Caco-2 (cell line): ENCODE results near the gene NGB. TPM values are rescaled to one million over a fixed set of nuclear protein-coding genes. Genes with fewer than 3 reads are reported as not detected.

ENCODE experiments used
- BruUV-seq: library from RNA; stranded (reverse); fragments of 400-500 nt; replicated peaks from 2 replicates; lab custom pipeline; 2021; lab: Mats Ljungman, UMichigan
- CTCF ChIA-PET: fragments of 300-600 bp; sonication (Branson Sonifier 250); formaldehyde crosslinking; loops from one replicate; lab custom pipeline; 2022; ENCODE audit warnings: antibody characterized with exemption; lab: Charles Lee
- POLR2A ChIA-PET: fragments of 300-600 bp; sonication (Branson Sonifier 250); formaldehyde crosslinking; loops from one replicate; lab custom pipeline; 2022; ENCODE audit warnings: antibody characterized with exemption; lab: Charles Lee
- DNase-seq, 2 experiments: peaks; one replicate each; pipeline versions ENCODE4 v3.0.0 to v3.0.0-alpha.2; 2020 to 2022
- H3K27me3 ChIP-seq: replicated peaks from 2 replicates; pipeline ENCODE4 v1.6.0; 2011; ENCODE audit warnings: low read length; ENCODE audit not compliant: control insufficient read depth, insufficient read depth
- H3K36me3 ChIP-seq: 2 replicates; pipeline ENCODE4 v1.5.1; 2011; ENCODE audit warnings: low read length; ENCODE audit not compliant: control insufficient read depth, insufficient read depth
- H3K4me1 ChIP-seq: fragments of 250-450 bp; sonication (Bioruptor Pico); 2 replicates; pipeline ENCODE4 v1.5.1; 2020; ENCODE audit warnings: mild to moderate bottlenecking
- H3K4me3 ChIP-seq: 2 replicates; pipeline ENCODE4 v1.5.1; 2011; ENCODE audit warnings: low read depth, mild to moderate bottlenecking, control low read depth, low read length
- H3K9me3 ChIP-seq: fragments of 250-450 bp; sonication (Bioruptor Pico); 2 replicates; pipeline ENCODE4 v1.5.1; 2020; ENCODE audit warnings: mild to moderate bottlenecking, moderate library complexity
- H3K27ac Mint-ChIP-seq: one replicate; pipeline ENCODE4 v1.8.0; 2022; ENCODE audit warnings: mixed read lengths; ENCODE audit not compliant: unreplicated experiment
- H3K27me3 Mint-ChIP-seq: one replicate; pipeline ENCODE4 v1.8.0; 2022; ENCODE audit warnings: mixed read lengths; ENCODE audit not compliant: insufficient read depth, unreplicated experiment
- H3K36me3 Mint-ChIP-seq: one replicate; pipeline ENCODE4 v1.8.0; 2022; ENCODE audit warnings: mild to moderate bottlenecking, mixed read lengths; ENCODE audit not compliant: insufficient read depth, unreplicated experiment
- H3K4me1 Mint-ChIP-seq: one replicate; pipeline ENCODE4 v1.8.0; 2022; ENCODE audit warnings: low read depth, mixed read lengths; ENCODE audit not compliant: unreplicated experiment
- H3K4me3 Mint-ChIP-seq: one replicate; pipeline ENCODE4 v1.8.0; 2022; ENCODE audit warnings: mild to moderate bottlenecking, moderate library complexity, mixed read lengths; ENCODE audit not compliant: unreplicated experiment
- H3K9me3 Mint-ChIP-seq: one replicate; pipeline ENCODE4 v1.8.0; 2022; ENCODE audit warnings: mixed read lengths; ENCODE audit not compliant: unreplicated experiment
- CTCF ChIP-seq, 2 experiments: fragments of 200-600 bp in 1 of 2; IDR thresholded peaks; 1 replicate in 1 of 2; 2 replicates in 1 of 2; pipeline versions ENCODE4 v1.5.1 to v1.8.0; 2011 to 2022; ENCODE audit warnings: antibody characterized with exemption in 1 of 2, control low read depth in 1 of 2, inconsistent platforms in 1 of 2, low read depth in 1 of 2, low read length in 1 of 2, mild to moderate bottlenecking in 1 of 2, moderate library complexity in 1 of 2; ENCODE audit not compliant: insufficient read depth in 1 of 2, severe bottlenecking in 1 of 2, unreplicated experiment in 1 of 2
- intact Hi-C: fragments of 100-400 bp; cut with micrococcal nuclease; formaldehyde crosslinking; loops from one replicate; pipeline ENCODE4 v1.10.0; 2022; ENCODE audit not compliant: unreplicated experiment
- total RNA-seq: library from RNA; stranded (reverse); gene quantifications from 2 replicates; pipeline ENCODE4 v1.2.3, GENCODE V29; 2022

NGB gene
- total RNA-seq, 1 experiment from 2014 or later: not detected

DNA sequence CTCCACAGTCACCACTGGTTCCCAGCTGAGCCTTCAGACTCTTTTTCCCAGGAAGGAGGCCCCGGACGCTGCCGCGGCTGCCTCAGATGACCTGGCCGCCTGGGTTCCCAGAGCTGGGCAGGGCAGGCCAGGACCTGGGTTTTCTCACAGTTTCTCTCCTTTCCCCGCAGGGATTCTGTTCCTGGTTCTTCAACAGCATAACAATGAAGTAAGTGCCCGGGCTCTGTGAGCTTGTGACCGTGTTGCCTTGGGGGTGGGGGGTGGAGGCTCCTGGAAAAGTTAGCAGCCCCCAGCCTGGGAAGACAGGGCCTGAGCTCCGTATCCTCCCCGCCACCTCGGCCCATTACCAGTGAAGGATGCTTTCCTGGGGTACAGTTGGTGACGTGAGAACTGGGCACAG, 45.8 kb downstream of the NGB start:
- CTCF ChIA-PET: no interaction called here
- intact Hi-C loops: no loop called here

GRCh38 chr14:77224212-77224611, 46.8 kb downstream of the NGB start:
- no peak overlapping the region for H3K4me3 Mint-ChIP-seq
- H3K4me1 Mint-ChIP-seq: no peaks in the 10 kb centered on the region
- no peaks in the 10 kb centered on the region for H3K9me3 ChIP-seq
- DNase-seq: no peak
- POLR2A ChIA-PET: no interaction called here
- H3K4me3 ChIP-seq: no peak overlapping the region
- peaks cover 4% of the 10 kb centered on the region for H3K27me3 Mint-ChIP-seq
- no peaks in the 10 kb centered on the region for H3K36me3 Mint-ChIP-seq
- H3K27ac Mint-ChIP-seq: no peak overlapping the region
- no peaks in the 10 kb centered on the region for H3K4me1 ChIP-seq
- no peaks in the 10 kb centered on the region for H3K36me3 ChIP-seq
- no peak for TF ChIP-seq CTCF (IDR thresholded peaks at IDR 0.05; ENCODE audit: insufficient read depth in 1 of 2, low read depth in 1 of 2, low read length in 1 of 2, severe bottlenecking in 1 of 2, unreplicated experiment in 1 of 2)
- H3K27me3 ChIP-seq: no peaks in the 10 kb centered on the region
- CTCF ChIA-PET: interaction anchor here (0.5 kb wide), 1 partner anchor 165 kb away, joined by 3 read pairs; no protein-coding TSS in a partner anchor
- intact Hi-C loops: no loop called here
- no TSS peak for BruUV-seq
- no peaks in the 10 kb centered on the region for H3K9me3 Mint-ChIP-seq

More for the DNA sequence above, 45.8 kb downstream of the NGB start:
- H3K9me3 ChIP-seq: no peaks in the 10 kb centered on the region
- no peaks in the 10 kb centered on the region for H3K4me1 Mint-ChIP-seq
- no peak overlapping the region for H3K27ac Mint-ChIP-seq
- BruUV-seq: no TSS peak
- H3K36me3 ChIP-seq: no peaks in the 10 kb centered on the region
- H3K9me3 Mint-ChIP-seq: no peaks in the 10 kb centered on the region
- H3K27me3 Mint-ChIP-seq: peaks cover 4% of the 10 kb centered on the region
- H3K27me3 ChIP-seq: no peaks in the 10 kb centered on the region
- POLR2A ChIA-PET: no interaction called here
- DNase-seq: no peak
- no peaks in the 10 kb centered on the region for H3K4me1 ChIP-seq
- H3K4me3 Mint-ChIP-seq: no peak overlapping the region
- no peaks in the 10 kb centered on the region for H3K36me3 Mint-ChIP-seq
- TF ChIP-seq CTCF (IDR thresholded peaks at IDR 0.05; ENCODE audit: insufficient read depth in 1 of 2, low read depth in 1 of 2, low read length in 1 of 2, severe bottlenecking in 1 of 2, unreplicated experiment in 1 of 2): no peak
- no peak overlapping the region for H3K4me3 ChIP-seq

DNA sequence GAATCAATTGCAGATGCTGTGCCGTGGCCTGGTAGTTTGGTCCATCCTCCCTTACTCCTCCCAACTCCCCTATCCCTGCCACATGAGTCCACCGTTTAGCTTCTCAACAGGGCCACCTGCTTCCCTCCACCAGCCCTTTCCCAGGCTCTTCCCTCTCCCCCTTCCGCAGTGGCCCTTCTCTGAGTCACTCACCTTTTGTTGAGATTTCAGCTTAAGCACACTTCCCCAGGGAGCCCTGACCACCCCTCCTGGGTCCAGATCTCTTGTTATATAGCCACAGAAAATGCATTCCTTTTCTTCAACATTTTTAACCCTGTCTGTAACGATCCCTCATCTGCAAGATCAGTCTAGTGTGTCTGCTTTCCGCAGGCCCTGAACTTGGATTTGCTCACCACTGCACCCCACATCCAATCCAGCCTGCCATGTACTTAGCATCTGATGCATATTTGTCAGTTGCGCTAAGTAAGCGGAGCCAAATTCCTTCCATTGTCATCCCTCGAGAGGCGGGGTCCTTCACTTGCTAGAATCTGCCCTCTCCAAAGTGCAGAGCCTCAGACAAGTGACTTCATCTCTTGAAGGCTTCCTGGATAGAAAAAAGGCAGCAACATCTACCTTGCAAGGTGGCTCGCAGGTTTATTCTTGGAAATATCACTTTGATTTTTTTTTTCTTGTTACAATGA, 48.3 kb downstream of the NGB start:
- no peak overlapping the region for H3K27ac Mint-ChIP-seq
- BruUV-seq: no TSS peak
- ChIA-PET POLR2A (no interaction called here), CTCF (no interaction called here)
- no peaks in the 10 kb centered on the region for H3K36me3 Mint-ChIP-seq
- no peaks in the 10 kb centered on the region for H3K9me3 ChIP-seq
- no peak overlapping the region for H3K4me3 Mint-ChIP-seq
- no peak for DNase-seq
- H3K4me1 ChIP-seq: no peaks in the 10 kb centered on the region
- intact Hi-C loops: no loop called here
- no peak overlapping the region for H3K4me3 ChIP-seq
- no peaks in the 10 kb centered on the region for H3K4me1 Mint-ChIP-seq
- no peak for TF ChIP-seq CTCF (IDR thresholded peaks at IDR 0.05; ENCODE audit: insufficient read depth in 1 of 2, low read depth in 1 of 2, low read length in 1 of 2, severe bottlenecking in 1 of 2, unreplicated experiment in 1 of 2)
- no peaks in the 10 kb centered on the region for H3K36me3 ChIP-seq
- H3K27me3 Mint-ChIP-seq: peaks cover 4% of the 10 kb centered on the region
- no peaks in the 10 kb centered on the region for H3K27me3 ChIP-seq
- no peaks in the 10 kb centered on the region for H3K9me3 Mint-ChIP-seq
